Coronary artery (tissue), 2 donors: ENCODE measurements around the gene PDE8B.

ENCODE experiments used
- DNase-seq: peaks from one replicate; pipeline ENCODE4 v3.0.0-alpha.2; 2017; ENCODE audit warnings: low spot score
- H3K27ac ChIP-seq, 2 donors: fragments of 200-600 bp; sonication (generic); one replicate each; pipeline ENCODE4 v1.5.1; 2016 to 2019
- H3K4me3 ChIP-seq: fragments of 200-600 bp; sonication (generic); 2 replicates; pipeline ENCODE4 v1.5.1; 2016; ENCODE audit warnings: mild to moderate bottlenecking, moderate library complexity
- TF ChIP-seq, protein P1 (sequence below): fragments of 200-600 bp; sonication (generic); IDR thresholded peaks from one replicate; pipeline ENCODE4 v1.5.1; 2019; ENCODE audit warnings: antibody characterized with exemption

The PDE8B gene

DNA sequence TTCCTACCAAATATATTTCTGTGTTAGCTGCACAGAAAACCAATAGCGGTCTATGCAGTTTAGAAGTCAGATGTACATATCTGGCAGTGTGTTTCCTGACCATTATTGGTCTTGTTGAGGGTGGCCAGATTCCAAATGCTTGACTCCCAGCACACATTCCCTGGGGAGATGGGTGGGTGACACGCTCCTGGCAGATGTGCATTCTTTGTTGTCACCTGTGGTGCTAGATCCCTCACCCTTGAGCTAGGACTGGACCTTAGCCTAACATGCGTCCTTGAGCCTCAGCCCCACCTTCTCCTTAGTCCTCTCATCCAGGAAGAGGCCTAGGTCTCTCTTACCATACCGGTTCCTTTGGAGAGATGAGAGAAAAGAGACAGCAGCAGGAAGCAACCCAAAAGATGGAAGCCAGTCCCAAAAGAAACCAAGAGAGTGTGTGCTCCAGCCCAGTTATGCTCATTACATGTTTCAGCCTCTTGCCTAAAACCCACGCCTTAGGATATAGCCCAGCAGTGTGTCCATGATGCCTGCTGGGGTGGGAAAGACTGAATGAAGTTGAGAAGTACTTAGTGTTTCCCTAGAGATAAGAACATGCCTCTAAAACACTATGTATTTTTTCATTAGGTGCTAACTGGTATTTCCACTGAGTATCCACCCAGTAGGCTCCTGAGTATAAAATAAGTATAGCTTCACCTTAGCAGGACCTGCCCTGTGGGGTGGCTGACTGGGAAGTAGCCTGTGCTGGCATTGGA lies 116.7 kb downstream of the PDE8B start:
- Histone ChIP-seq H3K27ac (no peak overlapping the region), H3K4me3 (no peak overlapping the region)
- TF ChIP-seq, protein P1, sequence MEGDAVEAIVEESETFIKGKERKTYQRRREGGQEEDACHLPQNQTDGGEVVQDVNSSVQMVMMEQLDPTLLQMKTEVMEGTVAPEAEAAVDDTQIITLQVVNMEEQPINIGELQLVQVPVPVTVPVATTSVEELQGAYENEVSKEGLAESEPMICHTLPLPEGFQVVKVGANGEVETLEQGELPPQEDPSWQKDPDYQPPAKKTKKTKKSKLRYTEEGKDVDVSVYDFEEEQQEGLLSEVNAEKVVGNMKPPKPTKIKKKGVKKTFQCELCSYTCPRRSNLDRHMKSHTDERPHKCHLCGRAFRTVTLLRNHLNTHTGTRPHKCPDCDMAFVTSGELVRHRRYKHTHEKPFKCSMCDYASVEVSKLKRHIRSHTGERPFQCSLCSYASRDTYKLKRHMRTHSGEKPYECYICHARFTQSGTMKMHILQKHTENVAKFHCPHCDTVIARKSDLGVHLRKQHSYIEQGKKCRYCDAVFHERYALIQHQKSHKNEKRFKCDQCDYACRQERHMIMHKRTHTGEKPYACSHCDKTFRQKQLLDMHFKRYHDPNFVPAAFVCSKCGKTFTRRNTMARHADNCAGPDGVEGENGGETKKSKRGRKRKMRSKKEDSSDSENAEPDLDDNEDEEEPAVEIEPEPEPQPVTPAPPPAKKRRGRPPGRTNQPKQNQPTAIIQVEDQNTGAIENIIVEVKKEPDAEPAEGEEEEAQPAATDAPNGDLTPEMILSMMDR: no peak
- no peak for DNase-seq

DNA sequence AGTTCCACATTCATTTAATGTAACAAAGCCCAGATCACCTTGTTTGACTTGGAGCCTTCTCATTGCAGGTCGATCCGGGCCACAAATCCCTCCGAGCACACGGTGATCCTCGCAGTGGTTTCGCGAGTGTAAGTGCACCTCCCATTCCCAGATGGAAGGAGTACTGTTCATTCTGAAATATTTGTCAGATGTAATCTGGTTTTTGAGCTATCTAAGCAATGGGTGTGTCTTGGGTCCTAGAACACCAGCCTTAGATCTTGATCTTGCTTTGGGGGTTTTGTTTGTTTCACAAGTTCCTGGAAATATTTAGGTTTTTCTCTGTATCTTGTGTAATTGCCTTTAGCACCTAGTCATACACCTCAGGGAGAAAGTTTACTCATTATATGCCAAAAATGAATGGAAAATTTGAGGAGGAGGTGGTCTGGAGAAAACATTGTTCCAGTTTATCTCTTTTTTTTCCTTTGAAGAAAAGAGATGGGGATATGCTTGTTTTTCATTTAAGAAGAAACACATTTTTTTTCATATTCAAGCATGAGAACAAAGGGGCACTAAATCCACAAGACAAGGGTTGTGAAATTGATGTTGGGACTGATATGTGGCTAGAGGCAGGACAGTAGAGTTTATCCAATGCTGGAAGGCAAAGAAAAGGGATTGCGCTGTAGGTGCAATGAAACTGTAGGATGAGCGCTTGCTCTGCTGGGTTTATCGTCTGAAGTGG lies 118.6 kb downstream of the PDE8B start:
- TF ChIP-seq, protein P1: no peak
- Histone ChIP-seq H3K27ac (no peak overlapping the region), H3K4me3 (no peak overlapping the region)
- DNase-seq: no peak

DNA sequence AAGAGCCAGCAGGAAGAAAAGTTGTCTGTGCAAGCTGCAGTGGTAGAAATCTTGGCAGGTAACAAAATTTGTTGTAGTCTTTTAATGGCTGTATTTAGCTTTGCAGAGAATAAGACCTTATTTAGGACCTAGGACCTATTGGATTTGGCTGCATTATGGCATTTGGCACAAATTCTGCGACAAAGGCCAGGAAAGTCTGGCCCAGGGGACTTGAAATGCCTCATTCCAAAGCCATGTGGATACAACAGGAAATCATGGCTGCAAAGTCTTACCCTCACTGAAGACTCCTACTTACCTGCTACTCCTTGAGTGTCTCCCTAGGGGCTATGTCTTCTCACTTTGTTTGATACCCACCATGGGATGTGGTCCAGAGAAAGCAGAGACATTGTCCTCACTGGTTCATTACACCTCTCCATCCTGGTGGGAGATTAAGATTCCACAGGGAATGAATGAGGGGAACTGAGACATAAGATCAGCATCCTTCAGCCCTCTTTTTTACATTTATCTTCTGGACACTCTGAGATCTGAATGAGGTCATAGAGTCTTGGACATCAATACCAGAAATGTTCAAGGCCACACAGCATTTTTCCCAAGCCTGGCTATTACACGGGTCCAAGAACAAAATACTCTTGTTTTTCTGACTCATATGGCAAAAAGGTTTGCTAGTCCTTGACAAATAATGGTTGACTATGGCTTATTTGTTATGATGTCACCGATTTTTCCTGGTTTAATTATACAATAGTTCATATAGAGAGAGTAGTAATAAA lies 119.4 kb downstream of the PDE8B start:
- TF ChIP-seq, protein P1: no peak
- Histone ChIP-seq H3K27ac (no peak overlapping the region), H3K4me3 (no peak overlapping the region)
- DNase-seq: no peak

DNA sequence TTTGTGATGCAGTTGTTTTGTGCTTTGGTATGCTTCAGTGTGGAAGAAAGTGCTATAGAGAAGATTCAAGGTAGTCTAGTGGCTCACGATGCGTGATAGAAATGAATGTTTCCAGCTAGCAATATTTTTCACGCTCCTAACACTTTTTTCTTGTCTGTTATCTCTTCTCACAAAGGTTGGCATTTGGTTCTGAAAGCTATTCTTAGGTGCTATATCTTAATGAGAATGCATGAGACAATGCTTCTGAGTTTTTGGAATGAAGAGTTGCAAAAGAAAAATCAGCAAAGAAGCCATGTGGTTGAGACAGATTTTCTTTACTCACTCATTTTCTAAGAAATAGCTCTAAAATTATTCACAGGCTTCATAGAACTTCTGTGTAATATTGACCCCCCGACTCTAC lies 122.6 kb downstream of the PDE8B start:
- TF ChIP-seq, protein P1: no peak
- Histone ChIP-seq H3K27ac (no peak overlapping the region), H3K4me3 (no peak overlapping the region)
- DNase-seq: no peak

DNA sequence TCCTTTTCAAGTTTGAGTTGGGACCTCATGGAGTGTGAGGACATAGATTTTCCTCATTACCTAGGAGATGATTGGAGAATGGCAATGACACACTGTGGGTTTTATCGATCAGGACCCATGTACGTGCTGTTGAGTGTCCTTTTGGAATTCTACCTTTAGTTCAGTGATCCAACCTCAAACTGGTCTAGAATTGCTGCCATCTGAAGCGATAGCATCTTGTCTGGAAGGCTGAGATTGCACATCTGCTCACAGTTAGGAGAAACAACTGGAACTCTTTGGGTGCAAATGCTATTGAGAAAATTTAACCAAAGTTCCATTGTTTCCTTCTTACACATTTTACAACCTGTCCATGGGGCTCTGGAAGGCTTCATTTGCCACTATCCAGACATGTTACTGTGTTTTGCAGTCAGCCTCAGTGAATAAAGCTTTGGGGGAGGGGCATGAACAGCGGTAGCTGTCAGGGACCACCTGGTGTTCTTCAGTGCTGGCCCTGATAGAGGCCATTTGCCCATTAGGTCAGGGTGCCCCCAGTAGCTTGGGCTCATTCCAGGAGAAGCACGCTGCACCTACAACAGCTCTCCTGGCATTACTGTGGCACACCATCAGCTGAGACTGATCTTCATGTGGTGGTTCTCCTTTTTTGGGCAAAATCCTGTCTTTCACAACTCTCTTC lies 123.1 kb downstream of the PDE8B start:
- Histone ChIP-seq H3K4me3 (no peak overlapping the region), H3K27ac (no peak overlapping the region)
- DNase-seq: no peak
- TF ChIP-seq, protein P1: no peak

DNA sequence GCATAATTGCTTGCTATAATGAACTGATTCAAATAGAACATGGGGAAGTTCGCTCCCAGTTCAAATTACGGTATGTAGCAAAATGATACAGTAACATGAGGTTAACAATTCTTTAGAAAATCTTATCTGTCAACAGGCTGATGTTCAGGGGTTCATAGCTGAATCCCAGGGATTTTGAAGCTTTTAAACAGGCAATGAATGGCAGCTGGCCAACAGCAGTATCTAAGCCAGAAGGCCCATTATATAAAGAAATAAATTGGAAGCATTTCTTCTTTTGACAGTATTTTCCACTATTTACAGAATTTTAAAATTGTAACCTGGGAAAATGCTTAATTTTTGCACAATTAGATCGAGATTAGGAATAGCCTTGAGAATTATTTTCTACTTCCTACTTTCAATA lies 126.8 kb downstream of the PDE8B start:
- DNase-seq: no peak
- no peak overlapping the region for H3K27ac ChIP-seq
- no peak overlapping the region for H3K4me3 ChIP-seq
- TF ChIP-seq, protein P1: no peak
